Kidney epithelial cell (primary cell): ENCODE data around the gene FBLN5. TPM values are rescaled to one million over a fixed set of nuclear protein-coding genes. Genes with fewer than 3 reads are reported as not detected.

ENCODE experiments used
- DNase-seq: peaks from one replicate; pipeline ENCODE4 v3.0.0-alpha.2; 2010; ENCODE audit warnings: low read depth
- H3K27me3 ChIP-seq: 2 replicates; pipeline ENCODE4 v1.6.0; 2011; ENCODE audit warnings: low read length; ENCODE audit not compliant: control insufficient read depth, insufficient read depth
- H3K36me3 ChIP-seq: 2 replicates; pipeline ENCODE4 v1.5.1; 2011; ENCODE audit warnings: low read length; ENCODE audit not compliant: control insufficient read depth, insufficient read depth
- H3K4me3 ChIP-seq: 2 replicates; pipeline ENCODE4 v1.5.1; 2011; ENCODE audit warnings: low read depth, mild to moderate bottlenecking, control low read depth, low read length
- CTCF ChIP-seq: IDR thresholded peaks from 2 replicates; pipeline ENCODE4 v1.5.1; 2011; ENCODE audit warnings: mild to moderate bottlenecking, moderate library complexity, low read length, control low read depth, inconsistent platforms; ENCODE audit not compliant: insufficient read depth, poor library complexity, severe bottlenecking
- total RNA-seq: library from RNA; depleted of rRNA; stranded (reverse); fragments of >200 nt; gene quantifications from 2 replicates; pipeline ENCODE4 v1.2.3, GENCODE V29; 2015

The FBLN5 gene
- total RNA-seq, 1 donor from 2014 or later = 4.8 TPM

GRCh38 chr14:91890291-91890749, 57.2 kb downstream of the FBLN5 start:
- Histone ChIP-seq H3K36me3 (no peaks in the 10 kb centered on the region), H3K27me3 (peaks cover 2% of the 10 kb centered on the region), H3K4me3 (no peak overlapping the region)
- no peak for DNase-seq
- no peak for TF ChIP-seq CTCF

GRCh38 chr14:91889477-91890211, 57.9 kb downstream of the FBLN5 start:
- DNase-seq = no peak
- H3K4me3 ChIP-seq = no peak overlapping the region
- no peak for TF ChIP-seq CTCF
- H3K27me3 ChIP-seq = peaks cover 2% of the 10 kb centered on the region
- no peaks in the 10 kb centered on the region for H3K36me3 ChIP-seq

GRCh38 chr14:91888641-91889476, 58.6 kb downstream of the FBLN5 start:
- TF ChIP-seq CTCF = no peak
- Histone ChIP-seq H3K27me3 (peaks cover 2% of the 10 kb centered on the region), H3K36me3 (no peaks in the 10 kb centered on the region), H3K4me3 (no peak overlapping the region)
- no peak for DNase-seq

GRCh38 chr14:91886961-91887360, 60.5 kb downstream of the FBLN5 start:
- Histone ChIP-seq H3K4me3 (no peak overlapping the region), H3K36me3 (no peaks in the 10 kb centered on the region), H3K27me3 (peaks cover 2% of the 10 kb centered on the region)
- no peak for TF ChIP-seq CTCF
- no peak for DNase-seq

GRCh38 chr14:91885839-91886238, 61.7 kb downstream of the FBLN5 start:
- no peak for DNase-seq
- no peaks in the 10 kb centered on the region for H3K36me3 ChIP-seq

More at GRCh38 chr14:91885839-91886238, 61.7 kb downstream of the FBLN5 start:
- no peak overlapping the region for H3K4me3 ChIP-seq
- no peak for TF ChIP-seq CTCF
- no peaks in the 10 kb centered on the region for H3K27me3 ChIP-seq
